ENCODE data around the gene MTX1.
"Not testable (repeated sequence)": the region's sequence is repeated elsewhere in the genome, so short reads cannot be mapped to it uniquely, and the experiment has no call there.

MTX1 gene, protein sequence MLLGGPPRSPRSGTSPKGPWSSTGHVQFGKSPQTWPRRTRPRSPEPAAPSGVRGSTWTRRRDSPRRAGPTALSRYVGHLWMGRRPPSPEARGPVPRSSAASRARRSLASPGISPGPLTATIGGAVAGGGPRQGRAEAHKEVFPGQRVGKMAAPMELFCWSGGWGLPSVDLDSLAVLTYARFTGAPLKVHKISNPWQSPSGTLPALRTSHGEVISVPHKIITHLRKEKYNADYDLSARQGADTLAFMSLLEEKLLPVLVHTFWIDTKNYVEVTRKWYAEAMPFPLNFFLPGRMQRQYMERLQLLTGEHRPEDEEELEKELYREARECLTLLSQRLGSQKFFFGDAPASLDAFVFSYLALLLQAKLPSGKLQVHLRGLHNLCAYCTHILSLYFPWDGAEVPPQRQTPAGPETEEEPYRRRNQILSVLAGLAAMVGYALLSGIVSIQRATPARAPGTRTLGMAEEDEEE

DNA sequence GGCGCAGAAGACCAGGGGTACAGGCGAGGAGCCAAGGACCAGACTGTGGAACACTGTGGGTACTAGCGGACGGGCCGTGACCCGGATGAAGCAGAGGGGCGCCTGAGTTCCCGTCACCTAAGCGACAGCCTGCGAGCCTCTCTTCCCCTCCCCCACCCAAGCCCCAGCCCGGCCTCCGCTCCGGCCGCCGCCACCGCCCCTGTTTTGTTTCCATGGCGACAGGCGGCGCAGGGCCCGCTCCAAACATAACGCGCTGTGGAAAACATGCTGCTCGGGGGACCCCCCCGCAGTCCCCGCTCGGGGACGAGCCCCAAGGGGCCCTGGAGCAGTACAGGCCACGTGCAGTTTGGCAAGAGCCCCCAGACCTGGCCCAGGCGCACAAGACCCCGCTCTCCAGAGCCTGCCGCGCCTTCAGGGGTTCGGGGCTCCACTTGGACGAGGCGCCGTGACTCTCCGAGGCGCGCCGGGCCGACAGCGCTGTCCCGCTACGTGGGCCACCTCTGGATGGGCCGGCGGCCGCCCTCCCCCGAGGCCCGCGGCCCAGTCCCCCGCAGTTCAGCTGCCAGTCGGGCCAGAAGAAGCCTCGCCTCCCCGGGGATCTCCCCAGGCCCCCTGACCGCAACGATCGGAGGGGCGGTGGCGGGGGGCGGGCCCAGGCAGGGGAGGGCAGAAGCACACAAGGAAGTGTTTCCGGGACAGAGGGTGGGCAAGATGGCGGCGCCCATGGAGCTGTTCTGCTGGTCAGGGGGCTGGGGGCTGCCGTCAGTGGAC lies at the start of gene MTX1:
Gene MTX1 (plus strand): TSS at position 155 of the 771 bp plus-strand sequence. CDS start 110 bp downstream, at position 265.
- peak; percentile 87 for DNase-seq

DNA sequence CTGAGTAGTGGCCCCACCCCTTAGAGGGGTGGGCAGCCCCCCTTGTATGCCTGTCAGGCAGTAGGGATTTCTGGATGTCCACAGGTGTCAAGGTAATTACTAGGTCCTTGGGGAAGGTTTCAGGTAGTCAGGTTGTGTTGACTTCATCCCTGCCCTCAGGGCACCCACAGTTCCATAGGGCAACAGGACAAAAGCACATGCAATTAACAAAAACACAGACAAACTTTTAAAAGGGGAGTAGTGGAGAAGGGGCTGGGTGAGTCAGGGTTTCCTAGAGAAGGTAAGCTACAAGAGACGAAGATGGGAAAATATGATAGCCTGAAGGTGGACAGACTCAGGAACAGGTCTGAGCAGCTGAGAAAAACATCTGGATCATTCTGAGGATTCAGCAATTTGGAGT lies 49.5 kb upstream of the MTX1 start:
- DNase-seq: no peak

DNA sequence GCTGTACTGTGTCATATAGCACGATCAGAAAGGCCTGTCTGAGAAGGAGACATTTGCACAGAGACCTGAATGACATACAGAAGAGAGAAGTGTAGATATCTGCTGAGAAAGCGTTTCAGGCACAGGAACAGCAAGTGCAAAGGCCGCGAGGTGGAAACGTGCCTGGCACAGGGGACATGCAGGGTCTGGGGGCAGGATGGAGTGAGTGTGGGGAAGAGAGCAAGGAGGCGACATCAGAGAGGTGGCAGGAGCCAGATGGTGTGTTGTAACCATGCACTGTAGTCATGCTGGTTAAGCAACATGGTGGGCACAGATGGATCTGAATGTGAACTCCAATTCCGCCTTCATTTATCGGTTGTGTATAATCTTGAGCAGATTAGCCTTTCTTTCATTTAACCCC lies 48.4 kb upstream of the MTX1 start:
- DNase-seq: no peak

DNA sequence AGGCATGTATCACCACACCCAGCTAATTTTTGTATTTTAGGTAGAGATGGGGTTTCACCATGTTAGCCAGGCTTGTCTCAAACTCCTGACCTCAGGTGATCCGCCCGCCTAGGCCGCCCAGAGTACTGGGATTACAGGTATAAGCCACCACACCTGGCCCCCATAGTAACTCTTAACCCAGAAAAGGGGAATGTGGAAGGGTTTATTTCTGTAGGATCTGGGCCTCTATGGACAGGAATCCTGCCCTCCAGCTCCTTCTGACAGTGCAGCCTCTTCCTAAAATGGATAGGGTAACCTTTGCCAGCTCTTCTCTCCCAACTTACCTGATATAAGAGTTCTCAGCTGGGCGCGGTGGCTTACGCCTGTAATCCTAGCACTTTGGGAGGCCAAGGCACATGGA lies 45.9 kb upstream of the MTX1 start:
- DNase-seq: not testable (repeated sequence)

DNA sequence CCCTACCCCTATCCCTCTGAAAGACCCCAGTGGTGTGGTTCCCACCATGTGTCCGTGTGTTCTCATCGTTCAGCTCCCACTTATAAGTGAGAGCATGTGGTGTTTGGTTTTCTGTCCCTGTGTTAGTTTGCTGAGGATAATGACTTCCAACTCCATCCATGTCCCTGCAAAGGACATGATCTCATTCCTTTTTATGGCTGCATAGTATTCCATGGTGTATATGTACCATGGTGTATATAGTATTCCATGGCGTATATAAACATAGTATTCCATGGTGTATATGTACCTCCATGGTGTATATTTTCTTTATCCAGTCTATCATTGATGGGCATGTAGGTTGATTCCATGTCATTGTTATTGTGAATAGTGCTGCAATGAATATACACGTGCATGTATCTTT lies 44.7 kb upstream of the MTX1 start:
- DNase-seq: not testable (repeated sequence)

DNA sequence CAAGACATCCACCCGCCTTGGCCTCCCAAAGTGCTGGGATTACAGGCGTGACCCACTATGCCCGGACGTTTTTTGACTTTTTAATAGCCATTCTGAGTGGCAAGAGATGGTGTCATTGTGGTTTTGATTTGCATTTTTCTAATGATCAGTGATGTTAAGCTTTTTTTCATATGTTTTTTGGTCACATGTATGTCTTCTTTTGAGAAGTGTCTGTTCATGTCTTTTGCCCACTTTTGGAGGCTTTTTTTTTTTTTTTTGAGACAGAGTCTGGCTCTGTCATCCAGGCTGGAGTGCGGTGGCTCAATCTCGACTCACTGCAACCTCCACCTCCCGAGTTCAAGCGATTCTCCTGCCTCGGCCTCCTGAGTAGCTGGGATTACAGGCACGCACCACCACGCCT lies 43.9 kb upstream of the MTX1 start:
- not testable (repeated sequence) for DNase-seq

DNA sequence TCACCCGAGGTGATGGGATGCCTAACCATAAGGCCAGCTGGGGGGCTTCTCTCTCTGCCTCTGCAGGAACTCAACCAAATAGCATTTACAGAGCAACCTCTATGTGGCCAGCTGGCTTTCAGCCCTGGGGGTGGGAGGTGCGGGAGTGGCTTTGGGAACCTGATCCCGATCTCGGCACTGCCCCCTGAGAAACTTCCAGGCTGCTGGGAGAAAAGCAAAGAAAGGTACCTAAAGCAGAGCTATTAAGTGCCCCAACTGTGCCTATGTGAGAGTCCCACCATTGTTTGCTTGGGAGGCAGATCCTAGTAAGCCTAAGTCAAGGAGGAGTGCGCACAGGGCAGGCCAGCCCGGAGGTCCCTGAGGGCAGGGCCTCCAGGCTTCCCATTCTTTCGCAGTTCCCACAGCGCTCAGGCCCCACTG lies 42.4 kb upstream of the MTX1 start:
- DNase-seq: no peak

DNA sequence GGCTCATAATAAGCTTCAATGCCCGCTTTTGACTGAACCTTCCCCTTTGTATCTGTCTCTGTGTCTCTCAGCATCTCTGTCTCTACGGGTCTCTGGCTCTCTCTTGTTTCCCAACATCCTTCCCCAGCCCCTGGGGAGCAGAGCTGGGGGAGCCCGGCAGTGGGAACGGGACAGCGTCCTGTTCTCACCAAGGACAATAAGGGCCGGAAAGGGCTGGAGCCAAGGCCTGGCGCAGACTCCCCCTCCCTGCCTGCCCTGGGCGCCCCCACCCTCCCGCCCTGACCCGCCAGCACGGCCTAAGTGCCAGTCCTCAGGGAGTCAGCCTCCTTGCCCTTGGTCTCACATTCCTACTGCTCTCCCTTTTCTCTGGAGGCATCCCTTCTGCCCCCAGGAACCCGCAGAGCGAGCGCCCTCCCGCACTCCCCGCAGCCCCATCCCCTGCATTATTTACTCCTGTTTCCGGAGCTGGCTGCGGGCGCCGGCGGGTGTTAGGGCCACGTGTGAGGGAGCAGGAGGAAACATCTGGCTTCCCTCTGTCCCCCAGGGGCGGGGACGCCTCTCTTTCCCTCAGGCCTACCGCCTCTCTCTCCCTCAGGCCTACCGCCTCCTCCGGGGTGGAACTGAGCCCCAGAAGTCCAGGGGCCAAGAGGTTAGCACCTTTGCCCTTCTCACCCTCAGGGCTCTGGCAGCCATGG lies 41.9 kb upstream of the MTX1 start:
- no peak for DNase-seq

DNA sequence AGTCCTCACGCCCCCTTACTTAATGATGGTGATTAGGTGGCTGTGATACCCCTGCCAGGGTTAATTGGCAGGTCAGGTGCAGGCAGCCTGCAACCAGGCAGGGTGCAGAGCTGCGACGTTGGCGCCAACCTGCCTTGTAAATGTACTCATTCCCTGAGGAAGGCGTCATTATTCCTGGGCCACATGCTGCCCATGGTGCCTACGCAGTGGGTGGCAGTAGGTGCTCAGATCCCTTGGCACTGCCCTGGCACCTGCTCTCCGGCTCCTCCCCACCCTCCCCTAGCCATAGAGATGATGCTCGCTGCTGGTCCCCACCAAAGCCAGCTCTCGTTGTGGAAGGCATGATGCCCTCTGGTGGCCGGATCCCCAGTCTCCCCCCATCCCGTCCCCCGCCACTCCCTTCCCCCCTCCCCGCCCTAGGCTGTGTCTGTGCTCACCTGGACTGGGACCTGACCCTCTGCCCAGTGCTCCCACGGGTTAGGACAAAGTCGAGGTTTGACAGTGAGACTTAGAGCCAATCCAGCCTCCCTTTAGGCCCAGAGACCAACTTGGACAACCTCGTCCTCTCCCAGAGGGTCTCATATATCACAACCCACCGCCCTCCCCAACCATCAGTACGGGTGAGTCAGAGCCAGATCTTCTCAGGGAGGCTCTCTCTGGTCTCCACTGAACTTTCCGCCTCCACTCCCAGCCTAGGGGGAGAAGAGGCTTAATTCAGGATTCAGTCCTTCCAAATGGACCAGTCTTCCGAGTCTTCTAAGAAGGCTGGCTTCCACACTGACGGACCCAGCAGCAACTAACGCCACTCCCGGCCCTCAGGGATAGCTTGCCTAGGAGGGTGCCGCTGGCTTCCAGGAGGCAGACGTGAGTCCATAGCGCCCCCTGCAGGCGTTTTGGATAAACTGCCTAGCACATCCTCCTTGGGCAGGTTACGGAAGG lies 41.1 kb upstream of the MTX1 start:
- DNase-seq: peak; percentile 84

DNA sequence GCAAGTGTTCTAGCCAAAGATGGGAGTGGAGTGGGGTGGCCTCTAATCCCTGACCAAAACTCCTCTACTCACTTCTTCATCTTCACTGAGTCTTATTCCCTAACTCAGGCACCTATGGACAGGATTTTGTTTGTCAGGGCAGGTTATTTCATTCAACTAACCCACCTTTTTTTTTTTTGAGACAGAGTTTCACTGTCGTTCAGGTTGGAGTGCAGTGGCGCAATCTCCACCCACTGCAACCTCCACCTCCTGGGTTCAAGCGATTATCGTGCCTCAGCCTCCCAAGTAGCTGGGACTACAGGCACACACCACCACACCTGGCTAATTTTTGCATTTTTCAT lies 40.4 kb upstream of the MTX1 start:
- DNase-seq: not testable (repeated sequence)

DNA sequence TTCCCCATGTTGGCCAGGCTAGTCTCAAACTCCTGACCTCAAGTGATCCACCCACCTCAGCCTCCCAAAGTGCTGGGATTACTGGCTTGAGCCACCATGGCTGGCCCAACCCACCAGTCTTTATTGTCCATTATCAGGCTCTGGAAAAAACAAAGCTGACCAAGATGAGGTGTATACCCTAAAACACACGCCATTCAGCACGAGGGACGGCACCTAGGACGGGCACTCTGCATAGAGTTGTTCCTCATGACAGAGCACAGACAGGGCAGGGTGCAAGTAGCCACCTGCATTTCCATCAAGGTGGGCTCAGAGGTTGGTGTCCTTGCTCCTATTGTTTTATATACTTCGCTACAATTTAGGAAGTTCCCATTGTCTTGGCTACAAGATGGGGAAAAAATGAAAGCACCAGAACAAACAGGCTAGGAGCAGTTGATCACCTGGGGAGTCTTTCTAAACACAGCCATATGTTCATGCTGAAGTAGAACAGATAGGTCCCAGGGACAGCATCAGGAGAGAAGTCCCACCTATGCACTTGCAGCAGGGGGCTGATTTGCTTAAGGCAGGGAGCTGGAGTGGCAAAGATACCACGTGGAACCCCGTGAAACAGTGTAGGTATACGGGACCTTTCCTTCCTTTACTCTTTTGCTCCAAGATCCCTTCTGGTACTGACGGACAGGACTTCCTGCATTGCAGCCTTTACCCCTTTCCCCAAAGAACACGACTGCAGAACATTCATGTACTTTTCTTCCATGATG lies 39.9 kb upstream of the MTX1 start:
- no peak for DNase-seq

DNA sequence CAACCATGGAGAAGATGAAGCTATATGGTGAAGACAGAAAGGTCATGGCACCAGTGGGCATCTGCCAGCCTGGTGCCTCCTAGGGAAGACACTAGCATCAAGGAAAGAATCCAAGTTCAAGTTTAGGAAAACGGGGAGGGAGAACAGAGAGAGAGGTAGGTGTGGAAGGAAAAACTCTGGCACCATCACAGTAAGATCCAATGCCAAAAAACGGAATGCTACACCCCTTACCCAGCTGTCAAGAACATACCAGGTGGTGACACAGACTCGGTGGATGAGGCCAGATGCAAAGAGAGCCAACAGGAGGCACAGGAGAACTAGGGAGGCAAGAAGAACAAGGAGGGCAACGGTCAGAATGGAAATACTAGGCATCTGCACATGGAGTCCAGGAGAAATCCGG lies 39.0 kb upstream of the MTX1 start:
- no peak for DNase-seq

DNA sequence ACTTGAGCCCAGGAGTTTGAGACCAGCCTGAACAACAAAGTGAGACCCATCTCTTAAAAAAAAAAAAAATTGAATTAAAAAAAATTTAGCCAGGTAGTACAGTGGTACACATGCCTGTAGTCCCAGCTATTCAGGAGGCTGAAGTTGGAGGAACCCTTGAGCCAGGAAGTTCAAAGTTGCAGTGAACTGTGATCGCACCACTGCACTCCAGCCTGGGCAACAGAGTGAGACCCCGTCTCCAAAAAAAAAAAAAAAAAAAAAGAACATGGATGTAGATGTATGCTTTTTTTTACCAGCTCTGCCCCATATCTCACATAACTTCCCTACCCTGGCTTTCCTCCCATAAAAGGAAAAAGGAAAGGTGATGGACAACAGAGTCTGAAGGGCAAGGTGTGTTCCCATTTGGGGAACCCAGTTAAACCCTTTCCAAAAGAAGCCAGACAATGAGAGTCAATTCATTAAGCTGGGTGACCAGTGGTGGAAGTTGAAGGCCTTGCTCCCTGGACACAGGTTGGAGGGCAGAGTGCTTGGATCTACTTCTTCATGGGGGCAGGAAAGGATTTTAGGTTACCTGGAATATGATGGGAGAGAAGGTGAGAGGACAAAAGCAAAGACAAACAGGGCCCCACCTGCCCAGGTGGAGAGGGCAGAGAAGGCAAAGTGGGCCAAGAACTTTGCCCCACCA lies 38.3 kb upstream of the MTX1 start:
- DNase-seq: no peak

DNA sequence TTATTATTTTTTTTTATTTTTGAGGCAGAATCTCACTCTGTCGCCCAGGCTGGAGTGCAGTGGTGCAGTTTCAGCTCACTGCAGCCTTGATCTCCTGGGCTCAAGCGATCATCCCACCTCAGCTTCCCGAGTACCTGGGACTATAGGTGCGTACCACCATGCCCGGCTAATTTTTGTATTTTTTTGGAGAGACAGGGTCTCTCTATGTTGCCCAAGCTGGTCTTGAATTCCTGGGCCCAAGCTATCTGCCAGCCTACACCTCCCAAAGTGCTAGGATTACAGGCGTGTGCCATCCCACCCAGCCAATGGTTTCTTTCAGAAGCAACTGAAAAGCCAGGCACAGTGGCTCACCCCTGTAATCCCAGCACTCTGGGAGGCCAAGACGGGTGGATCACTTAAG lies 37.7 kb upstream of the MTX1 start:
- no peak for DNase-seq

DNA sequence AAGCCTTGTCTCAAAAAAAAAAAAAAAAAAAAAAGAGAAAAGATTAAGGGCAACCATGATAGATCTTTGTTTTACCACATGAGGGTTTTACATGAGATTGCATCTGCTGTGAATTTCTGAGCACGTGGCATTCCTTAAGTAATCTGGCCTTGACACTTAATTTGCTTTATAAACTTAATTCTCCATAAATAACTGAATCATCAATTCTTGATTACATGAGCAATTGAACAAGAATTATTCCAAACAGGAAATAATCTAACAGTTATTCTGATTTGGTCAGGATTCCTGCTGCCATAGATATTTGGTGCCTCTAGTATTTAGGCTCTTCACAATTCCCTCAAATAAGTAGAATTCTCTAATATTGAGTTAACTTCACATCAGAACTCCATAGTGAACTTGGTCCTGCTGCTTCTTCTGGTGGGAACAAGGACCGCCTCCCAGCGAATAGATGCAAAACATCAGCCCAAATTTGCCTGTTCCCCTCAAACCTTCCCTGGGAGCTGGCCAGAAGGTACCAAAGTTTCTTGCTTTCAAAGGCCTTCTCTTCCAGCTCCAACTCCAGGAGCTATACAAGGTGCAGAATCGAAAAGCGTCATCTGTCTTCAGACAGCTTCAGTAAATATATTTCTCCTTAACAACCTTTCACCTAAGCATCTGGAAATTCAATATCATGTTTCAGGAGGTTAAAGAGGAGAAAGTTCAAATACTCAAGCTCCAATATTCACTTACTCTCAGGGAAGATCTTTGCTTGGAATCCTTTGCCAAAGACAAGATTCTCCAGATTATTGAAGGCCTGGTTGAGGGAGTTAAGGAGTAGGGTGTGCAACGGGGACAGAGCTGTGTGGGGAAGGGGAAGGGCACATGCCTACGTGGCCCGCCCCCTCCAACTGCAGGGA lies 36.4 kb upstream of the MTX1 start:
- DNase-seq: no peak

DNA sequence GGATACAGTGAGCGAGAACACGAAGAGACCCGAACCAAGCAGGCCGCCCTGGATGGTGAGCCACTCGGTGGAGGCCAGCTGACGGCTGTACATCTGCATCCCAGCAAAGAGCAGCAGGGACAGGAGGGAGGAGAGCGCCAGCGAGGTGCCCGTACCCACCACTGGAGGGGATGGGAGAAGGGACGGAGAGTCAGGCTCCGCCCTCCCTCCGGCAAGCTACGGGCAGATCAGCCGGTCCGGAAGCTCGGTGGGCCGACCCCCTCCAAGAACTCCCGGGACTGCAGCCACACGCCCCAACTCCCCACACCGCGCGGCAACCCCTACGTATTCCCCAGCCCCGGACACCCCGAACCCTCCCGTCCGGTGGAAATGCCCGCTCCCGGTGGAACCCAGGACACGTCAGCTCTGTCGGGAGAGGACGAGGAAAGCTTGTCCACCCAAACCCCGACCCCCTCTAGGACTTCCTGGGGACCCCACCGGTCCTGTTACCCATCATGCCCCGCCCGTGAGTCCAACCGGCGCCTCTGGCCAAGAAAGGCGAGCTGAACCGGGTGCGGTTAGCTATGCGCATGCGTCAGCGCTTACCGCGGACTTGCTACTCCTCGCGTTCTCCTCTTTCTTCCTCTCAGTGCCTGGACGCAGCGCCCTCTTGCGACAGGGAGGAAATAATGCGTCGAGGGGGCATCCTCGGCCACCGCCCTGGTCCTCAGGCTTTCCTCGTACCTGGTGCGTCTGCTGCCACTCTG lies 35.6 kb upstream of the MTX1 start, which contains the start of gene KRTCAP2:
Gene KRTCAP2 (minus strand): TSS at position 573 of the 746 bp plus-strand sequence. CDS start 80 bp downstream, at position 493.
- DNase-seq: peak; percentile 92

DNA sequence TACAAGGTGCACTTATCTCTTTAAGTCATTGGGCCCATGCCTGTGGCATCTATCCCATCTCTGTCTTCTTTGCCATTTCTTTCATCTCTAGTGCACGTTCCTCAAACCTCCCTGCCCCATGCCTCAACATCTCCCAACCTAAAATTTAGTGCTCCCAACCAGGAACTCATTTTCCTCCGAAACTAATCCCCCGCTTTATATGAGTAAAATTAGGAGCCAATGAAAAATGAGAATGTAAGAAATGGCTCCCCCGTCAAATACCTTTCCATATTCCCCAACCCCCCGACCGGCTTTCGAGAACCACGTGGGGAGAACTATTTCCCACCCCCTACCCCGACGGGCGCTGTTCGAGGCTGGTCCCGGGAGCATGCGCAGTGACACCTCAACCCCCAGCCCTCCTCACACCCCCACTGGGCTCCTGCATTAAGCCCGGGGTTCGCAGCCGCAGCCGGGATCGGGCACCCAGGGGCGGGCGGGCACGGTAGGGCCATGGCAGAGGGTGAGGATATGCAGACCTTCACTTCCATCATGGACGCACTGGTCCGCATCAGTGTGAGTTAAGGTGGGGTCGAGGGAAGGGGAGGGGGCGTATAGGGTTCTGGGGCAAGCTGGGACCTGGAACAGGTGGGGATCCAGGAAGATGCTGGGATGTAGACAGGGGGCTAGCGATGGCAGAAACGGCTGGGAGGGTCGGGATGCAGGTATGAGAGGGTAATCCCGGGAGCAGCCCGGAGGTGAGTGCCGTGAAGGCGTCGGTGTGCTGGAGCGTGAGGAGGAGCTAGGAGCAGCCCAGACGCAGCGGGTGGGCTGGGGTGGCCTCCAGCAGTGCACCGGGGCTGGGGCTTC lies 34.8 kb upstream of the MTX1 start, which contains the start of gene TRIM46:
Gene TRIM46 (plus strand): TSS at position 372 of the 846 bp plus-strand sequence. CDS start 118 bp downstream, at position 490.
- DNase-seq: peak; percentile 69
